Heart left ventricle (tissue), 16 donors: ENCODE data around the gene WDR37. TPM values are rescaled to one million over a fixed set of nuclear protein-coding genes. Genes with fewer than 3 reads are reported as not detected.
A peak's percentile ranks its signal among the peaks of the same experiment; 100 is the strongest.

Experiments
- ATAC-seq, 4 donors: fragments of 200-7000 bp; cut with Tn5 transposase; one replicate each; pipeline ENCODE4 v1.9.1; 2020 to 2022; ENCODE audit warnings: moderate library complexity in 4 of 4, mild to moderate bottlenecking in 3 of 4, moderate number of reproducible peaks in 1 of 4
- DNase-seq, 5 donors: peaks; one replicate each; pipeline ENCODE4 v3.0.0-alpha.2; 2020
- H3K27ac ChIP-seq, 12 donors: fragments of 200-600 bp; sonication (generic) in 4 of 12; one replicate each; pipeline versions ENCODE4 v1.5.0 to v1.8.0; 2016 to 2022; ENCODE audit warnings: mild to moderate bottlenecking in 2 of 12
- H3K27me3 ChIP-seq, 9 donors: fragments of 200-600 bp; sonication (generic) in 2 of 9; one replicate each; pipeline versions ENCODE4 v1.5.1 to v1.8.0; 2016 to 2022; ENCODE audit warnings: mild to moderate bottlenecking in 3 of 9
- H3K36me3 ChIP-seq, 9 donors: fragments of 200-600 bp; sonication (generic) in 2 of 9; one replicate each; pipeline versions ENCODE4 v1.5.0 to v1.8.0; 2018 to 2022; ENCODE audit warnings: mild to moderate bottlenecking in 2 of 9
- H3K4me1 ChIP-seq, 12 donors: fragments of 200-600 bp; sonication (generic) in 4 of 12; one replicate each; pipeline versions ENCODE4 v1.5.0 to v1.8.0; 2016 to 2022; ENCODE audit warnings: mild to moderate bottlenecking in 3 of 12
- H3K4me3 ChIP-seq, 12 donors: fragments of 200-600 bp; sonication (generic) in 4 of 12; one replicate each; pipeline versions ENCODE4 v1.5.0 to v1.8.0; 2017 to 2022; ENCODE audit warnings: mild to moderate bottlenecking in 9 of 12, moderate library complexity in 4 of 12
- H3K9me3 ChIP-seq, 12 donors: fragments of 200-600 bp; sonication (generic) in 4 of 12; one replicate each; pipeline versions ENCODE4 v1.5.0 to v1.8.0; 2016 to 2022; ENCODE audit warnings: mild to moderate bottlenecking in 1 of 12
- CTCF ChIP-seq, 12 donors: fragments of 200-600 bp; sonication (generic) in 4 of 12; IDR thresholded peaks; one replicate each; pipeline versions ENCODE4 v1.5.0 to v1.8.0; 2018 to 2022; ENCODE audit warnings: antibody characterized with exemption in 12 of 12, mild to moderate bottlenecking in 5 of 12
- POLR2A ChIP-seq, 2 donors: fragments of 450-650 bp; IDR thresholded peaks; one replicate each; pipeline ENCODE4 v1.6.1; 2017; ENCODE audit warnings: antibody characterized with exemption in 2 of 2, mild to moderate bottlenecking in 2 of 2, moderate library complexity in 2 of 2
- WGBS, 4 donors: extraction: QIAGEN DNeasy Blood & Tissue Kit in 2 of 4; methylation state at CpG; one replicate each; pipeline versions ENCODE4 v1.1.5 to v1.1.7; 2013 to 2018; 5-methylcytosine and 5-hydroxymethylcytosine counted together
- intact Hi-C, 10 donors: fragments of 100-400 bp; cut with DNase I; formaldehyde crosslinking; loops; one replicate each; pipeline versions ENCODE4 v1.11.1 to v1.14.2; 2022
- polyA plus RNA-seq, 2 donors: library from polyadenylated mRNA; stranded (reverse); fragments of 200-250 nt; gene quantifications; one replicate each; pipeline ENCODE4 v1.2.3, GENCODE V29; 2013
- total RNA-seq, 9 donors: library from RNA; depleted of rRNA in 2 of 9; stranded (reverse); fragments of >200 nt in 2 of 9; fragmentation: NEBNext Ultra II Directional in 3 of 9; extraction: Animal tissue kit (Norgen Biotek cat#: 25700) in 3 of 9; gene quantifications; one replicate each; pipeline versions ENCODE4 v1.1.0 to v1.2.4, GENCODE V29; 2016 to 2023
- donor health status: ischemic (EF 13 %, LVEDD 7.1; RV severe dilation, severe dysfunction).
- donor health status: healthy with polysubstance abuse.
- donor health status: DM: no; HTN: yes; CAD: no.
- donor health status: DM: no; HTN: no; CAD: no.
- donor health status: ischemic (EF 25% LVEDD 6.9; RV normal size, moderate dysfunction).
- donor health status: ischemic (EF 25% LVEDD 5.7; RV mildly dilated, moderate dysfunction).
- donor health status: healthy.
- donor health status: DM: yes; HTN: yes; CAD: no.
- donor health status: ischemic (EF 35%, LVEDD 5.7; RV mildly dilated, moderate dysfunction).
- donor health status: nonischemic (EF 11% LVEDD 7.7; RV severe dilation, severe dysfunction).
- donor health status: DM: yes; HTN: yes; CAD: no.
- donor health status: PGD.
- donor health status: ischemic (EF 29% LVEDD 5.4; RV normal size, mild dysfunction).
- donor health status: nonischemic (EF 23%, LVEDD 6.1; RV moderate dilation, normal function).

WDR37 gene
- total and polyA plus RNA-seq, 11 donors = 8.4 to 43.3 (median 26.3) TPM

- ATAC-seq (no peak), DNase-seq (peak in 1 of 5 donors; percentile 17)
- Histone ChIP-seq H3K27me3 (peaks cover 0 to 24% (median 3%) of the 10 kb centered on the region in 9 donors), H3K27ac (no peak overlapping the region), H3K9me3 (no peaks in the 10 kb centered on the region), H3K36me3 (no peaks in the 10 kb centered on the region), H3K4me3 (no peak overlapping the region), H3K4me1 (no peaks in the 10 kb centered on the region)
- 83 to 87% (median 86%) methylated on average over 3 to 4 of the region's 4 CpGs for WGBS, 4 donors
- TF ChIP-seq CTCF (IDR thresholded peaks at IDR 0.05) = no peak
- no peak for TF ChIP-seq POLR2A (IDR thresholded peaks at IDR 0.05)
- intact Hi-C loops = no loop called here
These were observed 115.0 kb downstream of the WDR37 start for GRCh38 chr10:1171182-1171581.

GRCh38 chr10:1171586-1171985 lies 115.4 kb downstream of the WDR37 start:
- H3K27ac ChIP-seq = no peak overlapping the region
- H3K36me3 ChIP-seq = no peaks in the 10 kb centered on the region
- no peak for TF ChIP-seq POLR2A (IDR thresholded peaks at IDR 0.05)
- no peak for TF ChIP-seq CTCF (IDR thresholded peaks at IDR 0.05)
- H3K9me3 ChIP-seq = no peaks in the 10 kb centered on the region
- intact Hi-C loops = no loop called here
- no peak overlapping the region for H3K4me3 ChIP-seq
- H3K27me3 ChIP-seq = peaks cover 0 to 22% (median 0%) of the 10 kb centered on the region in 9 donors
- DNase-seq (peak in 1 of 5 donors; percentile 25), ATAC-seq (no peak)
- H3K4me1 ChIP-seq = no peaks in the 10 kb centered on the region
- 82 to 88% (median 85%) methylated on average over 9 of the region's 9 CpGs for WGBS, 4 donors

- H3K4me1 ChIP-seq = no peaks in the 10 kb centered on the region
- no peaks in the 10 kb centered on the region for H3K9me3 ChIP-seq
- no peak overlapping the region for H3K27ac ChIP-seq
- intact Hi-C loops = no loop called here
- TF ChIP-seq CTCF (IDR thresholded peaks at IDR 0.05) = no peak
- no peaks in the 10 kb centered on the region for H3K36me3 ChIP-seq
- 78 to 84% (median 82%) methylated on average over 15 of the region's 15 CpGs for WGBS, 4 donors
- peaks cover 0 to 13% (median 0%) of the 10 kb centered on the region in 9 donors for H3K27me3 ChIP-seq
- no peak overlapping the region for H3K4me3 ChIP-seq
- DNase-seq (peak in 1 of 5 donors; percentile 21), ATAC-seq (no peak)
These were observed 116.2 kb downstream of the WDR37 start for GRCh38 chr10:1172256-1172984.

- 87 to 91% (median 89%) methylated on average over 26 to 27 of the region's 27 CpGs for WGBS, 4 donors
- peak in 1 of 5 donors; percentile 57 for DNase-seq
- H3K27me3 ChIP-seq = peaks cover 0 to 12% (median 0%) of the 10 kb centered on the region in 9 donors
These were observed 116.9 kb downstream of the WDR37 start for GRCh38 chr10:1173091-1173490.

More at GRCh38 chr10:1173091-1173490, 116.9 kb downstream of the WDR37 start:
- H3K36me3 ChIP-seq = no peaks in the 10 kb centered on the region
- H3K4me1 ChIP-seq = no peaks in the 10 kb centered on the region
- H3K9me3 ChIP-seq = no peaks in the 10 kb centered on the region
- H3K27ac ChIP-seq = no peak overlapping the region
- no peak for ATAC-seq
- no peak overlapping the region for H3K4me3 ChIP-seq
- intact Hi-C loops = no loop called here
- TF ChIP-seq CTCF (IDR thresholded peaks at IDR 0.05) (no peak), POLR2A (IDR thresholded peaks at IDR 0.05) (no peak)
